ENCODE results near the gene COL16A1. TPM values are rescaled to one million over a fixed set of nuclear protein-coding genes. Genes with fewer than 3 reads are reported as not detected.

The COL16A1 gene
- total and polyA plus RNA-seq, 9 donors = 19.8 to 237 (median 157) TPM

GRCh38 chr1:31683997-31684396 lies 19.8 kb downstream of the COL16A1 start:
- Histone ChIP-seq H3K36me3 (no peaks in the 10 kb centered on the region), H3K9me3 (no peaks in the 10 kb centered on the region), H3K27me3 (no peaks in the 10 kb centered on the region), H3K4me1 (ENCODE audit: insufficient read depth) (peaks cover 15% of the 10 kb centered on the region), H3K27ac (no peak overlapping the region), H3K4me3 (no peak overlapping the region)
- intact Hi-C loops (cut with DNase I) = no loop called here
- WGBS, 3 donors = 79 to 87% (median 84%) methylated on average over 9 to 11 of the region's 11 CpGs
- DNase-seq = no peak
- TF ChIP-seq POLR2A (IDR thresholded peaks at IDR 0.05) (no peak), EP300 (IDR thresholded peaks at IDR 0.05) (no peak)
- TF ChIP-seq, protein P1, sequence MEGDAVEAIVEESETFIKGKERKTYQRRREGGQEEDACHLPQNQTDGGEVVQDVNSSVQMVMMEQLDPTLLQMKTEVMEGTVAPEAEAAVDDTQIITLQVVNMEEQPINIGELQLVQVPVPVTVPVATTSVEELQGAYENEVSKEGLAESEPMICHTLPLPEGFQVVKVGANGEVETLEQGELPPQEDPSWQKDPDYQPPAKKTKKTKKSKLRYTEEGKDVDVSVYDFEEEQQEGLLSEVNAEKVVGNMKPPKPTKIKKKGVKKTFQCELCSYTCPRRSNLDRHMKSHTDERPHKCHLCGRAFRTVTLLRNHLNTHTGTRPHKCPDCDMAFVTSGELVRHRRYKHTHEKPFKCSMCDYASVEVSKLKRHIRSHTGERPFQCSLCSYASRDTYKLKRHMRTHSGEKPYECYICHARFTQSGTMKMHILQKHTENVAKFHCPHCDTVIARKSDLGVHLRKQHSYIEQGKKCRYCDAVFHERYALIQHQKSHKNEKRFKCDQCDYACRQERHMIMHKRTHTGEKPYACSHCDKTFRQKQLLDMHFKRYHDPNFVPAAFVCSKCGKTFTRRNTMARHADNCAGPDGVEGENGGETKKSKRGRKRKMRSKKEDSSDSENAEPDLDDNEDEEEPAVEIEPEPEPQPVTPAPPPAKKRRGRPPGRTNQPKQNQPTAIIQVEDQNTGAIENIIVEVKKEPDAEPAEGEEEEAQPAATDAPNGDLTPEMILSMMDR (IDR thresholded peaks at IDR 0.05) = no peak

- Histone ChIP-seq H3K36me3 (no peaks in the 10 kb centered on the region), H3K4me3 (no peak overlapping the region), H3K9me3 (no peaks in the 10 kb centered on the region), H3K4me1 (ENCODE audit: insufficient read depth) (no peaks in the 10 kb centered on the region), H3K27me3 (no peaks in the 10 kb centered on the region), H3K27ac (no peak overlapping the region)
- intact Hi-C loops (cut with DNase I) = no loop called here
- TF ChIP-seq, protein P1 (IDR thresholded peaks at IDR 0.05) = no peak
- no peak for TF ChIP-seq POLR2A (IDR thresholded peaks at IDR 0.05)
- no peak for DNase-seq
- 61 to 70% (median 66%) methylated on average over 9 of the region's 9 CpGs for WGBS, 3 donors
Measured at GRCh38 chr1:31681415-31681814, 22.4 kb downstream of the COL16A1 start.

DNA sequence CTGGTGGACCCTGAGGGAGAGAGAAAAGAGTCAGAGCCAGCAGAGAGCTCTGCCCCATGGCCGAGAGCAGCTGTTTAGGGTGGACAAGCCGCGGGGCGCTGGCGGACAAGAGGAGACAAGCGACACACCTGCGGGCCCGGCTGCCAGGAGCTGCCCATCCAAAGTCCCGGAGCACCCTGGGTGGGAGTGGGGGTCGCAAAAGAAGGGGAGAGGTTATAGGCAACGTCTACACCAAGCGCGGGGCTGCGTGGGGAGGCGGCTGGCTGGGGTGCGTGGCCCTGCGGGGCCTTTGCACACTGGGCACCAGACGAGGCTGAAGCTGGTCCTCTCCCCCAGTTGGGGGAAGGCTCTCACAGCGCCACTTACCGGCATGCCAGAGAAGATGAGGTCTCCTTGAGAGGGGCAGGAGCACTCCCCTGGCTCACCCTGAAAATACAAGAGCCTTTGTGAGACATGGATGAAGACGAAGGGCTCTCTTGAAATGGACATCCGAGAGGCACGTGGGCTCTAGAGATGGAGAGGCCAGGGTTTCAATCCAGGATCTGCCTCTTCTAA lies 24.1 kb downstream of the COL16A1 start:
- no peaks in the 10 kb centered on the region for H3K36me3 ChIP-seq

DNA sequence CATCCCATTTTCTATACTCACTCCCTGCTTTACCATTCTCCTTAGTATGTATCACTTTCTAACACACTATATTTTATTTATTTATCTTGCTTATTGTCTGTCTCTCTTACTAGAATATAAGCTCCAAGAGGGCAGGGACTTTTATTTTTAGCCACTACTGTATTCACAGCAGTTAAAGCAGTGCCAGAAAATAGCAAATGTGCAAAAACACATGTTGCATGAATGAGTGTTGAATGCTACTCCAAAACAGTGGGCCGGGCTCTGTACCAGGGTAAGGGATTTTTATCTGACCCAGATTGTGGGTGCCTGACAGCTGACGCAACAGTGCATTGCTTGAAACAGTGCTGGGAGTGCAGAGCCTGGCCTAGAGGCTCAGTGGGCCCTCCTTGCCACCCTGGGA lies 24.7 kb downstream of the COL16A1 start:
- no peak for DNase-seq
- Histone ChIP-seq H3K4me1 (ENCODE audit: insufficient read depth) (no peaks in the 10 kb centered on the region), H3K9me3 (no peaks in the 10 kb centered on the region), H3K36me3 (no peaks in the 10 kb centered on the region), H3K27me3 (no peaks in the 10 kb centered on the region), H3K4me3 (no peak overlapping the region), H3K27ac (no peak overlapping the region)
- 36 to 42% (median 39%) methylated on average over 2 of the region's 2 CpGs for whole genome bisulfite sequencing, 3 donors
- TF ChIP-seq, protein P1 (IDR thresholded peaks at IDR 0.05) = no peak
- TF ChIP-seq POLR2A (IDR thresholded peaks at IDR 0.05) = no peak
- TF ChIP-seq EP300 (IDR thresholded peaks at IDR 0.05) = no peak
- intact Hi-C loops (cut with DNase I) = no loop called here

More for the DNA sequence above, 24.1 kb downstream of the COL16A1 start:
- Histone ChIP-seq H3K4me3 (no peak overlapping the region), H3K27ac (no peak overlapping the region), H3K4me1 (ENCODE audit: insufficient read depth) (no peaks in the 10 kb centered on the region), H3K27me3 (no peaks in the 10 kb centered on the region), H3K9me3 (no peaks in the 10 kb centered on the region)
- 81 to 83% (median 83%) methylated on average over 23 of the region's 23 CpGs for WGBS, 3 donors
- intact Hi-C loops (cut with DNase I) = no loop called here
- TF ChIP-seq EP300 (IDR thresholded peaks at IDR 0.05) = no peak
- TF ChIP-seq, protein P1 (IDR thresholded peaks at IDR 0.05) = no peak
- no peak for TF ChIP-seq POLR2A (IDR thresholded peaks at IDR 0.05)
- no peak for DNase-seq

Measured in ovary (tissue), 9 donors.